NOMO-1 treated with dmso at 0.1 percent for 144 hours (cell line): ENCODE data around the gene RIN3.
A peak's percentile ranks its signal among the peaks of the same experiment; 100 is the strongest.

ENCODE experiments used
- DNase-seq: peaks from one replicate; lab custom pipeline; 2025; ENCODE audit not compliant: unreplicated experiment; lab: John Stamatoyannopoulos, UW

Gene RIN3

GRCh38 chr14:92644970-92645515 is 131.5 kb downstream of the RIN3 start:
- no peak for DNase-seq

- no peak for DNase-seq
These were observed 132.4 kb downstream of the RIN3 start for GRCh38 chr14:92645841-92646478.

GRCh38 chr14:92646952-92647796 is 133.6 kb downstream of the RIN3 start:
- no peak for DNase-seq

GRCh38 chr14:92647797-92648279 is 134.3 kb downstream of the RIN3 start:
- peak; percentile 58 for DNase-seq

- DNase-seq: no peak
These were observed 135.5 kb downstream of the RIN3 start for GRCh38 chr14:92649066-92649465.

GRCh38 chr14:92649934-92650545 is 136.5 kb downstream of the RIN3 start:
- peak; percentile 93 for DNase-seq

- no peak for DNase-seq
These were observed 137.1 kb downstream of the RIN3 start for GRCh38 chr14:92650581-92651105.

GRCh38 chr14:92651106-92651757 is 137.7 kb downstream of the RIN3 start:
- peak; percentile 73 for DNase-seq

GRCh38 chr14:92651758-92652406 is 138.3 kb downstream of the RIN3 start:
- DNase-seq: peak; percentile 73

GRCh38 chr14:92652413-92653151 is 139.0 kb downstream of the RIN3 start:
- DNase-seq: no peak

- no peak for DNase-seq
These were observed 139.6 kb downstream of the RIN3 start for GRCh38 chr14:92653162-92653651.

- DNase-seq: no peak
These were observed 140.8 kb downstream of the RIN3 start for GRCh38 chr14:92654239-92654901.

GRCh38 chr14:92655419-92656201 is 142.0 kb downstream of the RIN3 start:
- no peak for DNase-seq

- DNase-seq: no peak
These were observed 142.9 kb downstream of the RIN3 start for GRCh38 chr14:92656306-92657081.

- no peak for DNase-seq
These were observed 144.0 kb downstream of the RIN3 start for GRCh38 chr14:92657457-92658142.

- no peak for DNase-seq
These were observed 144.6 kb downstream of the RIN3 start for GRCh38 chr14:92658160-92658559.

- no peak for DNase-seq
These were observed 145.1 kb downstream of the RIN3 start for GRCh38 chr14:92658684-92659083.
